ENCODE data around the gene GLRX.

DNA sequence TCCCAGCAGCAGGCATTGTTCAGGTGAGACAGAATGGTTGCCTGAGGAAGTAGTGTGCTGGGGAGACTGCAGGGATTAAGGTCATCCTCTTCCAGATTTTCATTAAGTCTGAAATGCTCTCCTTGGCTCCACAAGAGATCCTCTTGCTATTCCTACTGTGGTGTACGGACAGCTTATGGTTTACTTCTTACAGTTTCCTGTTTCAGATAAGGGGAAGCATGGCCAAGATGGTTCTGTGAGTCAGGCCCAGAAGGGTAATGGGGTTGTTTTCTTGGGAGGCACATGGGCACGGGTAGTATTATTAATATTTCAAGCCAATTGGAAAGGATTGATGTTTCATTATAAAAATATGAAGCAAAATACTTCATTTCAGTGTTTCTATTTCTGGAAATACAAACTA lies 42.9 kb downstream of the GLRX start:
- no peak for TF ChIP-seq POLR2A (IDR thresholded peaks at IDR 0.05)
- TF ChIP-seq, protein P1, sequence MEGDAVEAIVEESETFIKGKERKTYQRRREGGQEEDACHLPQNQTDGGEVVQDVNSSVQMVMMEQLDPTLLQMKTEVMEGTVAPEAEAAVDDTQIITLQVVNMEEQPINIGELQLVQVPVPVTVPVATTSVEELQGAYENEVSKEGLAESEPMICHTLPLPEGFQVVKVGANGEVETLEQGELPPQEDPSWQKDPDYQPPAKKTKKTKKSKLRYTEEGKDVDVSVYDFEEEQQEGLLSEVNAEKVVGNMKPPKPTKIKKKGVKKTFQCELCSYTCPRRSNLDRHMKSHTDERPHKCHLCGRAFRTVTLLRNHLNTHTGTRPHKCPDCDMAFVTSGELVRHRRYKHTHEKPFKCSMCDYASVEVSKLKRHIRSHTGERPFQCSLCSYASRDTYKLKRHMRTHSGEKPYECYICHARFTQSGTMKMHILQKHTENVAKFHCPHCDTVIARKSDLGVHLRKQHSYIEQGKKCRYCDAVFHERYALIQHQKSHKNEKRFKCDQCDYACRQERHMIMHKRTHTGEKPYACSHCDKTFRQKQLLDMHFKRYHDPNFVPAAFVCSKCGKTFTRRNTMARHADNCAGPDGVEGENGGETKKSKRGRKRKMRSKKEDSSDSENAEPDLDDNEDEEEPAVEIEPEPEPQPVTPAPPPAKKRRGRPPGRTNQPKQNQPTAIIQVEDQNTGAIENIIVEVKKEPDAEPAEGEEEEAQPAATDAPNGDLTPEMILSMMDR (IDR thresholded peaks at IDR 0.05): no peak
